SK-N-SH (cell line): ENCODE data around the gene SIX2. TPM values are rescaled to one million over a fixed set of nuclear protein-coding genes. Genes with fewer than 3 reads are reported as not detected.
A peak's percentile ranks its signal among the peaks of the same experiment; 100 is the strongest.

Experiments
- CTCF ChIA-PET: fragments of 300-600, 350-600 bp; formaldehyde crosslinking; extraction: SDS; loops from one replicate; lab custom pipeline; 2021; lab: Yijun Ruan, JAX
- POLR2A ChIA-PET: fragments of 350-600 bp; sonication (Branson Sonifier 250); formaldehyde crosslinking; extraction: SDS; loops from one replicate; lab custom pipeline; 2020; ENCODE audit warnings: antibody characterized with exemption, inconsistent platforms; lab: Yijun Ruan, JAX
- DNase-seq: peaks from one replicate; pipeline ENCODE4 v3.0.0; 2012
- H2AFZ ChIP-seq: fragments of 200-600 bp; sonication (generic); 2 replicates; pipeline ENCODE4 v1.8.1; 2016; ENCODE audit warnings: antibody characterized with exemption, mild to moderate bottlenecking, low read depth
- H3F3A ChIP-seq: fragments of 200-600 bp; sonication (generic); replicated peaks from 2 replicates; pipeline ENCODE3; 2016; ENCODE audit warnings: antibody characterized with exemption, mild to moderate bottlenecking; ENCODE audit not compliant: insufficient read depth
- H3K27ac ChIP-seq, 2 experiments: fragments of 200-500 bp in 1 of 2; fragments of 200-600 bp in 1 of 2; sonication (Bioruptor generic) in 1 of 2; sonication (generic), shearing (Covaris generic) in 1 of 2; 2 replicates each; pipeline versions ENCODE4 v1.5.1 to v1.6.1; 2014 to 2016; ENCODE audit warnings: low read depth in 2 of 2, inconsistent platforms in 1 of 2, low read length in 1 of 2, mild to moderate bottlenecking in 1 of 2, mixed read lengths in 1 of 2
- H3K27me3 ChIP-seq: fragments of 200-600 bp; sonication (generic), shearing (Covaris generic); 2 replicates; pipeline ENCODE4 v1.6.1; 2016; ENCODE audit warnings: mixed run types; ENCODE audit not compliant: insufficient read depth
- H3K36me3 ChIP-seq, 2 experiments: fragments of 200-500 bp in 1 of 2; fragments of 200-600 bp in 1 of 2; sonication (Bioruptor generic) in 1 of 2; sonication (generic) in 1 of 2; replicated peaks in 1 of 2; 2 replicates each; pipeline versions ENCODE3 to v1.5.1; 2014 to 2016; ENCODE audit warnings: low read length in 1 of 2, mild to moderate bottlenecking in 1 of 2; ENCODE audit not compliant: insufficient read depth in 2 of 2, control insufficient read depth in 1 of 2
- H3K4me1 ChIP-seq, 2 experiments: fragments of 200-500 bp in 1 of 2; fragments of 200-600 bp in 1 of 2; sonication (Bioruptor generic) in 1 of 2; sonication (generic), shearing (Covaris generic) in 1 of 2; 2 replicates each; pipeline versions ENCODE4 v1.5.1 to v1.6.1; 2014 to 2016; ENCODE audit warnings: low read depth in 1 of 2, low read length in 1 of 2, mixed run types in 1 of 2; ENCODE audit not compliant: insufficient read depth in 2 of 2, control insufficient read depth in 1 of 2
- H3K4me2 ChIP-seq: fragments of 200-600 bp; sonication (generic), shearing (Covaris generic); 2 replicates; pipeline ENCODE4 v1.6.1; 2017; ENCODE audit warnings: mixed run types
- H3K4me3 ChIP-seq, 2 experiments: fragments of 200-500 bp in 1 of 2; fragments of 200-600 bp in 1 of 2; sonication (Bioruptor generic) in 1 of 2; sonication (generic), shearing (Covaris generic) in 1 of 2; 2 replicates each; pipeline versions ENCODE4 v1.5.1 to v1.8.1; 2014 to 2016; ENCODE audit warnings: low read depth in 2 of 2, inconsistent platforms in 1 of 2, low read length in 1 of 2, mild to moderate bottlenecking in 1 of 2, mixed read lengths in 1 of 2, moderate library complexity in 1 of 2
- H3K79me2 ChIP-seq: fragments of 200-600 bp; sonication (generic); 2 replicates; pipeline ENCODE4 v1.8.1; 2017; ENCODE audit warnings: mild to moderate bottlenecking; ENCODE audit not compliant: insufficient read depth
- H3K9ac ChIP-seq: fragments of 200-600 bp; sonication (generic); 2 replicates; pipeline ENCODE4 v1.6.1; 2017; ENCODE audit warnings: mixed run types
- H3K9me2 ChIP-seq: fragments of 200-600 bp; sonication (generic); 2 replicates; pipeline ENCODE4 v1.6.1; 2017; ENCODE audit warnings: mixed run types
- H3K9me3 ChIP-seq: fragments of 200-600 bp; sonication (generic); 2 replicates; pipeline ENCODE4 v1.6.1; 2017; ENCODE audit warnings: mixed run types, mild to moderate bottlenecking, moderate library complexity
- H4K20me1 ChIP-seq: fragments of 200-600 bp; sonication (generic); 2 replicates; pipeline ENCODE4 v1.6.1; 2017; ENCODE audit warnings: mild to moderate bottlenecking, mixed run types; ENCODE audit not compliant: insufficient read depth
- CHD2 ChIP-seq: fragments of 150-350 bp; IDR thresholded peaks from 2 replicates; pipeline ENCODE4 v1.6.1; 2018; ENCODE audit warnings: low read length; ENCODE audit not compliant: partially characterized antibody
- CTCF ChIP-seq: fragments of 200-600 bp; sonication (generic); IDR thresholded peaks from 2 replicates; pipeline ENCODE4 v1.6.1; 2017; ENCODE audit warnings: antibody characterized with exemption, mild to moderate bottlenecking, moderate library complexity
- ELF1 ChIP-seq: IDR thresholded peaks from 2 replicates; pipeline ENCODE4 v1.4.0; 2012
- EP300 ChIP-seq, 2 experiments: IDR thresholded peaks; 2 replicates each; pipeline versions ENCODE4 v1.4.0 to v1.6.1; 2012; ENCODE audit warnings: borderline replicate concordance in 1 of 2, low read depth in 1 of 2, low read length in 1 of 2
- EZH2phosphoT487 ChIP-seq: fragments of 200-600 bp; sonication (generic); IDR thresholded peaks from 2 replicates; pipeline ENCODE4 v1.6.1; 2017; ENCODE audit warnings: low read depth, mixed run types, mild to moderate bottlenecking, antibody characterized with exemption, moderate library complexity, borderline replicate concordance
- FOXM1 ChIP-seq: IDR thresholded peaks from 2 replicates; pipeline ENCODE4 v1.4.0; 2012; ENCODE audit warnings: low read depth, mild to moderate bottlenecking
- GATA2 ChIP-seq: sonication (generic); formaldehyde crosslinking; IDR thresholded peaks from 2 replicates; pipeline ENCODE4 v1.5.0; 2020; ENCODE audit warnings: mild to moderate bottlenecking, missing genetic modification reagents
- MEF2A ChIP-seq: IDR thresholded peaks from 2 replicates; pipeline ENCODE4 v1.4.0; 2012; ENCODE audit warnings: low read depth, borderline replicate concordance
- MXI1 ChIP-seq: IDR thresholded peaks from 2 replicates; pipeline ENCODE4 v1.6.1; 2012; ENCODE audit warnings: mild to moderate bottlenecking, low read depth, low read length, improper control_type of control experiment
- NFIC ChIP-seq: IDR thresholded peaks from 2 replicates; pipeline ENCODE4 v1.4.0; 2012; ENCODE audit warnings: borderline replicate concordance
- RAD21 ChIP-seq: IDR thresholded peaks from 2 replicates; pipeline ENCODE4 v1.6.1; 2012; ENCODE audit warnings: mild to moderate bottlenecking, low read length
- RCOR1 ChIP-seq: fragments of 150-350 bp; IDR thresholded peaks from 2 replicates; pipeline ENCODE4 v1.6.1; 2017; ENCODE audit warnings: antibody characterized with exemption, low read length
- RFX5 ChIP-seq: IDR thresholded peaks from 2 replicates; pipeline ENCODE4 v1.6.1; 2012; ENCODE audit warnings: mild to moderate bottlenecking, improper control_type of control experiment, low read length
- RXRA ChIP-seq: IDR thresholded peaks from 2 replicates; pipeline ENCODE4 v1.4.0; 2012; ENCODE audit warnings: low read depth, mild to moderate bottlenecking, borderline replicate concordance
- SIN3A ChIP-seq: IDR thresholded peaks from 2 replicates; pipeline ENCODE4 v1.6.1; 2012; ENCODE audit warnings: low read depth, mild to moderate bottlenecking, low read length, moderate library complexity, borderline replicate concordance
- SMC3 ChIP-seq: IDR thresholded peaks from 2 replicates; pipeline ENCODE4 v1.6.1; 2012; ENCODE audit warnings: low read depth, low read length, improper control_type of control experiment
- TCF12 ChIP-seq: IDR thresholded peaks from 2 replicates; pipeline ENCODE4 v1.4.0; 2012
- TEAD4 ChIP-seq: IDR thresholded peaks from 2 replicates; pipeline ENCODE4 v1.4.0; 2012; ENCODE audit warnings: mild to moderate bottlenecking, borderline replicate concordance; ENCODE audit not compliant: insufficient read depth
- ZBTB33 ChIP-seq: IDR thresholded peaks from 2 replicates; pipeline ENCODE4 v1.4.0; 2012; ENCODE audit warnings: low read depth, borderline replicate concordance
- WGBS: methylation state at CpG from one replicate; pipeline ENCODE4 v1.1.6; 2017; ENCODE audit warnings: low lambda C conversion rate; 5-methylcytosine and 5-hydroxymethylcytosine counted together
- polyA plus RNA-seq, 3 experiments: library from polyadenylated mRNA; depleted of rRNA; stranded (reverse); fragments of >200 nt; gene quantifications; 2 replicates each; pipeline ENCODE4 v1.2.3, GENCODE V29; 2012

Gene SIX2
- polyA plus RNA-seq, 1 of the 3 experiments (the other 2 are of a cell fraction): 0.76 TPM

GRCh38 chr2:45014831-45015230 lies 5.6 kb upstream of the SIX2 start:
- ChIA-PET CTCF (interaction anchor here (0.5 to 8.5 kb wide), 18 partner anchors 13 to 497 kb away, joined by 3 to 112 read pairs (median 5); no protein-coding TSS in a partner anchor), POLR2A (no interaction called here)
- Histone ChIP-seq H3K79me2 (no peaks in the 10 kb centered on the region), H3K4me1 (peaks cover 0 to 9% of the 10 kb centered on the region in 2 experiments; a peak in 1 of 4 replicates), H3K4me2 (no peak overlapping the region), H3K9ac (no peak overlapping the region), H4K20me1 (no peaks in the 10 kb centered on the region), H3K27me3 (no peaks in the 10 kb centered on the region; the same call in 1 of the 2 replicates), H3F3A (no peaks in the 10 kb centered on the region), H3K4me3 (no peak overlapping the region), H3K36me3 (no peaks in the 10 kb centered on the region), H2AFZ (no peak overlapping the region), H3K9me2 (no peaks in the 10 kb centered on the region), H3K27ac (no peak overlapping the region), H3K9me3 (no peaks in the 10 kb centered on the region)
- WGBS: 85% methylated on average over 7 of the region's 7 CpGs
- TF ChIP-seq SIN3A (no peak), RCOR1 (no peak), NFIC (no peak), SMC3 (no peak), RXRA (no peak), CTCF (no peak), RFX5 (no peak), FOXM1 (no peak), MXI1 (no peak), MEF2A (no peak), CHD2 (no peak), TEAD4 (no peak), EP300 (IDR thresholded peaks at IDR 0.05; ENCODE audit: borderline replicate concordance in 1 of 2, low read depth in 1 of 2, low read length in 1 of 2) (no peak), EZH2phosphoT487 (no peak)
- no peak for DNase-seq

- H4K20me1 ChIP-seq: no peaks in the 10 kb centered on the region
- H3F3A ChIP-seq: no peaks in the 10 kb centered on the region
- CTCF ChIA-PET: interaction anchor here (0.6 to 8.5 kb wide), 49 partner anchors 10 to 846 kb away, joined by 3 to 112 read pairs (median 3); no protein-coding TSS in a partner anchor
- POLR2A ChIA-PET: no interaction called here
- no peaks in the 10 kb centered on the region for H3K9me3 ChIP-seq
- DNase-seq: peak; percentile 97
- peak overlapping the region; percentile 44 to 49 for H3K4me3 ChIP-seq
- H3K9ac ChIP-seq: peak overlapping the region; percentile 44; the same call in 1 of the 2 replicates
- no peaks in the 10 kb centered on the region; the same call in 1 of the 2 replicates for H3K27me3 ChIP-seq
- H3K36me3 ChIP-seq: no peaks in the 10 kb centered on the region
- H3K4me1 ChIP-seq: peaks cover 0 to 12% of the 10 kb centered on the region in 2 experiments; a peak in 1 of 4 replicates
- H2AFZ ChIP-seq: peak overlapping the region; percentile 81; the same call in 1 of the 2 replicates
- no peaks in the 10 kb centered on the region for H3K9me2 ChIP-seq
- H3K79me2 ChIP-seq: no peaks in the 10 kb centered on the region
- H3K27ac ChIP-seq: no peak overlapping the region
- peak overlapping the region; percentile 69 for H3K4me2 ChIP-seq
- WGBS: 36% methylated on average over 19 of the region's 57 CpGs
- TF ChIP-seq EZH2phosphoT487: no peak
- peak; percentile 50 for TF ChIP-seq RAD21
- peak; percentile 59 for TF ChIP-seq SMC3
- peak; percentile 72 for TF ChIP-seq CTCF
- no peak for TF ChIP-seq ELF1
- TF ChIP-seq GATA2 (CRISPR knock-in tag): no peak; the same call in 1 of the 2 replicates
- TF ChIP-seq RXRA: no peak
- no peak for TF ChIP-seq ZBTB33
- TF ChIP-seq TCF12: no peak
- TF ChIP-seq TEAD4: no peak
- no peak for TF ChIP-seq RCOR1
- 0 out of 2 replicates have a peak, but pooled peaks have one; percentile 27 for TF ChIP-seq SIN3A
- TF ChIP-seq RFX5: no peak
- TF ChIP-seq NFIC: no peak
These were observed 4.9 kb upstream of the SIX2 start for GRCh38 chr2:45014016-45014702.
